HG03565 (cell line): ENCODE results near the gene HIPK2.

Experiments used
- ATAC-seq: cut with Tn5 transposase; IDR thresholded peaks from one replicate; pipeline ENCODE4 v1.9.1; 2021; ENCODE audit warnings: mild to moderate bottlenecking, moderate library complexity; ENCODE audit not compliant: unreplicated experiment

The HIPK2 gene

GRCh38 chr7:139600306-139600705, 177.5 kb downstream of the HIPK2 start:
- ATAC-seq: no peak

- no peak for ATAC-seq
These were observed 179.2 kb downstream of the HIPK2 start for GRCh38 chr7:139598642-139599041.

- ATAC-seq: no peak
These were observed 180.8 kb downstream of the HIPK2 start for GRCh38 chr7:139597028-139597427.

- ATAC-seq: no peak
These were observed 181.2 kb downstream of the HIPK2 start for GRCh38 chr7:139596626-139597025.

- ATAC-seq: no peak
These were observed 182.0 kb downstream of the HIPK2 start for GRCh38 chr7:139595806-139596205.

GRCh38 chr7:139594911-139595476, 182.8 kb downstream of the HIPK2 start:
- ATAC-seq: no peak

GRCh38 chr7:139594090-139594489, 183.7 kb downstream of the HIPK2 start:
- no peak for ATAC-seq

GRCh38 chr7:139592801-139593461, 184.9 kb downstream of the HIPK2 start:
- no peak for ATAC-seq

GRCh38 chr7:139591550-139592195, 186.1 kb downstream of the HIPK2 start:
- no peak for ATAC-seq

- no peak for ATAC-seq
These were observed 188.3 kb downstream of the HIPK2 start for GRCh38 chr7:139589474-139589873.

- no peak for ATAC-seq
These were observed 189.2 kb downstream of the HIPK2 start for GRCh38 chr7:139588632-139589031.

- no peak for ATAC-seq
These were observed 190.3 kb downstream of the HIPK2 start for GRCh38 chr7:139587535-139587934.

GRCh38 chr7:139586286-139586685, 191.5 kb downstream of the HIPK2 start:
- no peak for ATAC-seq

GRCh38 chr7:139585042-139585441, 192.8 kb downstream of the HIPK2 start:
- no peak for ATAC-seq

- no peak for ATAC-seq
These were observed 193.8 kb downstream of the HIPK2 start for GRCh38 chr7:139583826-139584553.

GRCh38 chr7:139582671-139583155, 195.1 kb downstream of the HIPK2 start:
- no peak for ATAC-seq

- no peak for ATAC-seq
These were observed 195.6 kb downstream of the HIPK2 start for GRCh38 chr7:139582130-139582650.

GRCh38 chr7:139580435-139580834, 197.4 kb downstream of the HIPK2 start:
- no peak for ATAC-seq

GRCh38 chr7:139576179-139576973, 201.4 kb downstream of the HIPK2 start:
- no peak for ATAC-seq

GRCh38 chr7:139575338-139575680, 202.5 kb downstream of the HIPK2 start:
- ATAC-seq: no peak
